Transverse colon (tissue), 4 donors: ENCODE measurements around the gene KAT6B.
"Not testable (repeated sequence)": the region's sequence is repeated elsewhere in the genome, so short reads cannot be mapped to it uniquely, and the experiment has no call there.

Experiments used
- CTCF ChIP-seq, 5 experiments: fragments of 200-600 bp in 3 of 5; fragments of 450-650 bp in 2 of 5; sonication (generic) in 3 of 5; IDR thresholded peaks; 1 replicate in 2 of 5; 2 replicates in 3 of 5; pipeline ENCODE4 v1.5.1; 2016 to 2017; ENCODE audit warnings: antibody characterized with exemption in 5 of 5, inconsistent platforms in 3 of 5, mild to moderate bottlenecking in 2 of 5, moderate library complexity in 1 of 5
- POLR2A ChIP-seq: fragments of 450-650 bp; IDR thresholded peaks from one replicate; pipeline ENCODE4 v1.6.1; 2016; ENCODE audit warnings: antibody characterized with exemption, mild to moderate bottlenecking, moderate library complexity
- POLR2AphosphoS5 ChIP-seq, 3 donors: sonication (generic); formaldehyde crosslinking; IDR thresholded peaks; one replicate each; pipeline ENCODE4 v1.6.1; 2016; ENCODE audit warnings: antibody characterized with exemption in 3 of 3

- TF ChIP-seq CTCF (IDR thresholded peaks at IDR 0.05); POLR2AphosphoS5 (IDR thresholded peaks at IDR 0.05); POLR2A: not testable (repeated sequence)
Observed at GRCh38 chr10:74921070-74921469, 94.7 kb downstream of the KAT6B start.
